Vagina (tissue), 2 donors: ENCODE data around the gene LRRC8C. TPM values are rescaled to one million over a fixed set of nuclear protein-coding genes. Genes with fewer than 3 reads are reported as not detected.

Experiments used
- DNase-seq, 2 donors: peaks; one replicate each; pipeline ENCODE4 v3.0.0-alpha.2; 2017; ENCODE audit errors: extremely low spot score in 2 of 2
- H3K27ac ChIP-seq: fragments of 200-600 bp; sonication (generic); one replicate; pipeline ENCODE4 v1.5.1; 2019
- H3K27me3 ChIP-seq: fragments of 200-600 bp; sonication (generic); one replicate; pipeline ENCODE4 v1.5.1; 2019
- H3K36me3 ChIP-seq, 2 donors: fragments of 200-600 bp; sonication (generic); one replicate each; pipeline ENCODE4 v1.5.1; 2017 to 2019
- H3K4me1 ChIP-seq: fragments of 200-600 bp; sonication (generic); one replicate; pipeline ENCODE4 v1.5.1; 2019
- H3K4me3 ChIP-seq, 2 donors: fragments of 200-600 bp; sonication (generic); 1 replicate in 1 of 2; 2 replicates in 1 of 2; pipeline ENCODE4 v1.5.1; 2016 to 2019
- H3K9me3 ChIP-seq: fragments of 200-600 bp; sonication (generic); one replicate; pipeline ENCODE4 v1.5.1; 2019
- POLR2A ChIP-seq, 2 donors: fragments of 450-650 bp; IDR thresholded peaks; one replicate each; pipeline ENCODE4 v1.6.1; 2017; ENCODE audit warnings: antibody characterized with exemption in 2 of 2, mild to moderate bottlenecking in 2 of 2, moderate library complexity in 2 of 2
- POLR2AphosphoS5 ChIP-seq, 2 donors: sonication (generic); formaldehyde crosslinking; IDR thresholded peaks; one replicate each; pipeline ENCODE4 v1.9.0; 2017; ENCODE audit warnings: antibody characterized with exemption in 2 of 2, mild to moderate bottlenecking in 2 of 2, low read depth in 1 of 2; ENCODE audit not compliant: insufficient read depth in 1 of 2
- intact Hi-C: fragments of 100-400 bp; cut with DNase I; formaldehyde crosslinking; loops from one replicate; pipeline ENCODE4 v1.15.1; 2023
- total RNA-seq: library from RNA; depleted of rRNA; stranded (reverse); fragments of >200 nt; gene quantifications from one replicate; pipeline ENCODE4 v1.2.3, GENCODE V29; 2016
- TF ChIP-seq, protein P1 (sequence below), 3 experiments: fragments of 450-650 bp in 2 of 3; fragments of 200-600 bp in 1 of 3; sonication (generic) in 1 of 3; IDR thresholded peaks; one replicate each; pipeline ENCODE4 v1.5.1; 2017 to 2019; ENCODE audit warnings: antibody characterized with exemption in 3 of 3, mild to moderate bottlenecking in 2 of 3, moderate library complexity in 2 of 3

The LRRC8C gene
- total RNA-seq, 1 donor from 2014 or later, result 5.4 TPM

DNA sequence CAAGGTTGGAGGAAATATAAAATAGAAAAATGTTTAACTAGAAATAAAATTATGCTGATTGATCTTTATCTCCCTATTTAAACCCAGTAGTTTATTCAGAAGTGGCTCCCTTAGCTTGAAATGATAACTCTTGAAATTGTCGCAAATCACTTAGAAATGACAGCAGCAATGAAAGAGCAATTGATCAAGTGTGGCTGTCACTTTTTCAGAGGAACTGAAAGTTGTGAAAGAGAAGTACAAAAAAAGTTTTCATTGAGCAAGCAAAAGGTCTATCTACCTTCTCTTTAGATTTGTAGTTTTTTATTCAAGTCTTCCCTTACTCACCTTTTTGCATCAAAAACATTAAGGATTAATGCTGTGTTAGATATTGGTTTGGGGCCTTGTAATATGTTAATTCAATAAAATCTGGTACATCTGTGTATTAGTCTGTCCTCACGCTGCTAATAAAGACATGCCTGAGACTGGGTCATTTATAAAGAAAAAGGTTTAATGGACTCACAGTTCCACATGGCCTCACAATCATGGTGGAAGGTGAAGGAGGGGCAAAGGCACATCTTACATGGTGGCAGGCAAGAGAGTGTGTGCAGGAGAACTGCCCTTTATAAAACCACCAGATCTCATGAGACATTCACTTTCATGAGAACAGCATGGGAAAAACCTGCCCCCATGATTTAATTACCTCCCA, 48.3 kb downstream of the LRRC8C start:
- no peak overlapping the region for H3K27ac ChIP-seq
- no peak overlapping the region for H3K4me3 ChIP-seq
- no peaks in the 10 kb centered on the region for H3K36me3 ChIP-seq
- intact Hi-C loops, result no loop called here
- DNase-seq, result no peak
- no peaks in the 10 kb centered on the region for H3K27me3 ChIP-seq
- H3K4me1 ChIP-seq, result no peaks in the 10 kb centered on the region
- TF ChIP-seq POLR2A (IDR thresholded peaks at IDR 0.05) (no peak), POLR2AphosphoS5 (IDR thresholded peaks at IDR 0.05; ENCODE audit: insufficient read depth in 1 of 2, low read depth in 1 of 2) (no peak)
- TF ChIP-seq, protein P1, sequence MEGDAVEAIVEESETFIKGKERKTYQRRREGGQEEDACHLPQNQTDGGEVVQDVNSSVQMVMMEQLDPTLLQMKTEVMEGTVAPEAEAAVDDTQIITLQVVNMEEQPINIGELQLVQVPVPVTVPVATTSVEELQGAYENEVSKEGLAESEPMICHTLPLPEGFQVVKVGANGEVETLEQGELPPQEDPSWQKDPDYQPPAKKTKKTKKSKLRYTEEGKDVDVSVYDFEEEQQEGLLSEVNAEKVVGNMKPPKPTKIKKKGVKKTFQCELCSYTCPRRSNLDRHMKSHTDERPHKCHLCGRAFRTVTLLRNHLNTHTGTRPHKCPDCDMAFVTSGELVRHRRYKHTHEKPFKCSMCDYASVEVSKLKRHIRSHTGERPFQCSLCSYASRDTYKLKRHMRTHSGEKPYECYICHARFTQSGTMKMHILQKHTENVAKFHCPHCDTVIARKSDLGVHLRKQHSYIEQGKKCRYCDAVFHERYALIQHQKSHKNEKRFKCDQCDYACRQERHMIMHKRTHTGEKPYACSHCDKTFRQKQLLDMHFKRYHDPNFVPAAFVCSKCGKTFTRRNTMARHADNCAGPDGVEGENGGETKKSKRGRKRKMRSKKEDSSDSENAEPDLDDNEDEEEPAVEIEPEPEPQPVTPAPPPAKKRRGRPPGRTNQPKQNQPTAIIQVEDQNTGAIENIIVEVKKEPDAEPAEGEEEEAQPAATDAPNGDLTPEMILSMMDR (IDR thresholded peaks at IDR 0.05), result no peak
- no peaks in the 10 kb centered on the region for H3K9me3 ChIP-seq

DNA sequence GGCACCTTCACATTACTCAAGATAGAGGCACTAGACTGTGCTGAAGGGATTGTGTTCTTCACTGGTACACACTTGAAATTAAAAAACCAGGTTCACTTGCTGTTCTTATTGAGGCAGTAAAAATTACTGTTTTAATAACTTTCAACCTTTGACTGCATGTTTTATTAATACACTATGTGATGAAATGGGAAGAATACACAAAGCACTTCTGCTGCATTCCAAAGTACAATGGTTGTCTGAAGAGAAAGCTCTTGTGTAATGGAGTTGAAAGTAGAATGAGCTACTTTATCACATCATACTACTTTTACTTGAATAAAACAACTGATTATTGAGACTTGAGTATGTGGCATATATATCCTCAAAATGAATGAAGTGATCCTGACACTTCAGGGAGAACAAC, 49.7 kb downstream of the LRRC8C start:
- H3K27me3 ChIP-seq, result no peaks in the 10 kb centered on the region
- H3K9me3 ChIP-seq, result no peaks in the 10 kb centered on the region

DNA sequence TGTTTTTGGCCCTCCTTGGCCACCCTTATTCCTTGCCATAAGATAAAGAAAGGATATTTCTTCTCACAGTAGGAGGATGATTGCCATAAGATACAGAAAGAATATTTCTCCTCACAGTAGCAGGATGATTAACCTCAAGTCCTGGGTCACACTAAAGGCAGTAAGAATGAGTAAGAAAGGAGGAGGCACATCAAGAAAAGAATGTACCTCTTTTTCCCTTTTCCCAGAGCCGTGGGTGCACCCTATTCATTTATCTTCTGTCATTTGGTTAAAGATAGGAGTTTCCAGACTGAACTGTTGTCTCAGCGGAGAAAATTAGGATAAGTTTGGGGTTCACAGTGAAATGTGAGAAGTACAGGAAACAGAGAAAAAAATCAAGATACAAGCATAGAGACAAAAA, 52.5 kb downstream of the LRRC8C start:
- no peak overlapping the region for H3K27ac ChIP-seq

More for the DNA sequence above, 49.7 kb downstream of the LRRC8C start:
- DNase-seq, result no peak
- intact Hi-C loops, result no loop called here
- no peaks in the 10 kb centered on the region for H3K36me3 ChIP-seq
- TF ChIP-seq POLR2A (IDR thresholded peaks at IDR 0.05) (no peak), POLR2AphosphoS5 (IDR thresholded peaks at IDR 0.05; ENCODE audit: insufficient read depth in 1 of 2, low read depth in 1 of 2) (no peak)
- TF ChIP-seq, protein P1 (IDR thresholded peaks at IDR 0.05), result no peak
- H3K4me1 ChIP-seq, result no peaks in the 10 kb centered on the region
- no peak overlapping the region for H3K4me3 ChIP-seq
- H3K27ac ChIP-seq, result no peak overlapping the region

GRCh38 chr1:89686520-89686919, 53.6 kb downstream of the LRRC8C start:
- Histone ChIP-seq H3K4me1 (no peaks in the 10 kb centered on the region), H3K4me3 (no peak overlapping the region), H3K27me3 (no peaks in the 10 kb centered on the region), H3K9me3 (no peaks in the 10 kb centered on the region), H3K36me3 (no peaks in the 10 kb centered on the region), H3K27ac (no peak overlapping the region)
- intact Hi-C loops, result no loop called here
- TF ChIP-seq POLR2AphosphoS5 (IDR thresholded peaks at IDR 0.05; ENCODE audit: insufficient read depth in 1 of 2, low read depth in 1 of 2) (no peak), POLR2A (IDR thresholded peaks at IDR 0.05) (no peak)
- TF ChIP-seq, protein P1 (IDR thresholded peaks at IDR 0.05), result no peak
- DNase-seq, result no peak

More for the DNA sequence above, 52.5 kb downstream of the LRRC8C start:
- no peak for DNase-seq
- no peaks in the 10 kb centered on the region for H3K27me3 ChIP-seq
- no peaks in the 10 kb centered on the region for H3K36me3 ChIP-seq
- no peaks in the 10 kb centered on the region for H3K4me1 ChIP-seq
- H3K9me3 ChIP-seq, result no peaks in the 10 kb centered on the region
- no peak overlapping the region for H3K4me3 ChIP-seq
- intact Hi-C loops, result no loop called here
- no peak for TF ChIP-seq POLR2A (IDR thresholded peaks at IDR 0.05)
- TF ChIP-seq POLR2AphosphoS5 (IDR thresholded peaks at IDR 0.05; ENCODE audit: insufficient read depth in 1 of 2, low read depth in 1 of 2), result no peak
- TF ChIP-seq, protein P1 (IDR thresholded peaks at IDR 0.05), result no peak

- Histone ChIP-seq H3K36me3 (no peaks in the 10 kb centered on the region), H3K4me3 (no peak overlapping the region), H3K9me3 (no peaks in the 10 kb centered on the region), H3K27me3 (no peaks in the 10 kb centered on the region), H3K27ac (no peak overlapping the region), H3K4me1 (no peaks in the 10 kb centered on the region)
- DNase-seq, result no peak
- TF ChIP-seq, protein P1 (IDR thresholded peaks at IDR 0.05), result no peak
- TF ChIP-seq POLR2AphosphoS5 (IDR thresholded peaks at IDR 0.05; ENCODE audit: insufficient read depth in 1 of 2, low read depth in 1 of 2) (no peak), POLR2A (IDR thresholded peaks at IDR 0.05) (no peak)
- intact Hi-C loops, result no loop called here
These were observed 54.3 kb downstream of the LRRC8C start for GRCh38 chr1:89687254-89687653.
